Astrocyte (in vitro differentiated cells and primary cell): ENCODE data around the gene SRBD1. TPM values are rescaled to one million over a fixed set of nuclear protein-coding genes. Genes with fewer than 3 reads are reported as not detected.

Experiments
- DNase-seq: peaks from one replicate; pipeline ENCODE4 v3.0.0-alpha.2; 2010; ENCODE audit warnings: low read depth
- FAIRE-seq: peaks from 2 replicates; lab custom pipeline; 2011; peaks lifted over from hg19 to GRCh38; lab: Jason Lieb, UNC
- H2AFZ ChIP-seq: 2 replicates; pipeline ENCODE4 v1.6.0; 2012; ENCODE audit warnings: low read depth, low read length, inconsistent platforms
- H3K27ac ChIP-seq: 2 replicates; pipeline ENCODE4 v1.5.1; 2011; ENCODE audit warnings: low read depth, low read length, inconsistent platforms
- H3K27me3 ChIP-seq: 2 replicates; pipeline ENCODE4 v1.6.0; 2011; ENCODE audit warnings: low read length, inconsistent platforms; ENCODE audit not compliant: insufficient read depth
- H3K36me3 ChIP-seq: 2 replicates; pipeline ENCODE4 v1.5.1; 2011; ENCODE audit warnings: low read length, inconsistent platforms; ENCODE audit not compliant: insufficient read depth
- H3K4me1 ChIP-seq: 2 replicates; pipeline ENCODE4 v1.5.1; 2011; ENCODE audit warnings: low read length, inconsistent platforms; ENCODE audit not compliant: insufficient read depth
- H3K4me2 ChIP-seq: 2 replicates; pipeline ENCODE4 v1.6.0; 2012; ENCODE audit warnings: low read length, inconsistent platforms
- H3K4me3 ChIP-seq: 2 replicates; pipeline ENCODE4 v1.5.1; 2011; ENCODE audit warnings: low read depth, mild to moderate bottlenecking, low read length, inconsistent platforms; ENCODE audit not compliant: insufficient read depth
- H3K79me2 ChIP-seq: 2 replicates; pipeline ENCODE4 v1.6.0; 2012; ENCODE audit warnings: mild to moderate bottlenecking, low read length, inconsistent platforms; ENCODE audit not compliant: insufficient read depth
- H3K9ac ChIP-seq: 2 replicates; pipeline ENCODE4 v1.6.0; 2012; ENCODE audit warnings: mild to moderate bottlenecking, low read length, inconsistent platforms
- H3K9me3 ChIP-seq: 2 replicates; pipeline ENCODE4 v1.5.1; 2012; ENCODE audit warnings: low read depth, mild to moderate bottlenecking, low read length, inconsistent platforms; ENCODE audit not compliant: insufficient read depth
- H4K20me1 ChIP-seq: 2 replicates; pipeline ENCODE4 v1.6.0; 2012; ENCODE audit warnings: low read length, inconsistent platforms; ENCODE audit not compliant: insufficient read depth
- H3K27ac Mint-ChIP-seq: one replicate; pipeline ENCODE4 v1.8.0; 2021; ENCODE audit warnings: mild to moderate bottlenecking, mixed read lengths; ENCODE audit not compliant: unreplicated experiment
- H3K27me3 Mint-ChIP-seq: one replicate; pipeline ENCODE4 v1.8.0; 2021; ENCODE audit warnings: low read depth, mixed read lengths; ENCODE audit not compliant: unreplicated experiment
- H3K36me3 Mint-ChIP-seq: one replicate; pipeline ENCODE4 v1.8.0; 2021; ENCODE audit warnings: low read depth, mixed read lengths; ENCODE audit not compliant: unreplicated experiment
- H3K4me1 Mint-ChIP-seq: one replicate; pipeline ENCODE4 v1.8.0; 2021; ENCODE audit warnings: low read depth, mixed read lengths; ENCODE audit not compliant: unreplicated experiment
- H3K4me3 Mint-ChIP-seq: one replicate; pipeline ENCODE4 v1.8.0; 2021; ENCODE audit warnings: mild to moderate bottlenecking, moderate library complexity, mixed read lengths; ENCODE audit not compliant: unreplicated experiment
- H3K9me3 Mint-ChIP-seq: one replicate; pipeline ENCODE4 v1.8.0; 2021; ENCODE audit warnings: mild to moderate bottlenecking, mixed read lengths; ENCODE audit not compliant: unreplicated experiment
- CTCF ChIP-seq: IDR thresholded peaks from 2 replicates; pipeline ENCODE4 v1.5.1; 2011; ENCODE audit warnings: low read depth, mild to moderate bottlenecking, inconsistent platforms, low read length, moderate library complexity; ENCODE audit not compliant: insufficient read depth
- EZH2 ChIP-seq: IDR thresholded peaks from 2 replicates; pipeline ENCODE4 v1.6.1; 2012; ENCODE audit warnings: mild to moderate bottlenecking, low read length, inconsistent platforms; ENCODE audit not compliant: insufficient read depth
- total RNA-seq: library from RNA; stranded (reverse); gene quantifications from 2 replicates; pipeline ENCODE4 v1.2.1, GENCODE V29; 2021

SRBD1 gene
- total RNA-seq, 1 donor from 2014 or later, result 9.3 TPM

- Histone ChIP-seq H3K4me1 (peaks cover 20% of the 10 kb centered on the region), H4K20me1 (peaks cover 33% of the 10 kb centered on the region), H3K9ac (peak overlapping the region; percentile 82), H3K27ac (peak overlapping the region; percentile 71), H3K4me2 (peak overlapping the region; percentile 95), H2AFZ (peak overlapping the region; percentile 90), H3K36me3 (no peaks in the 10 kb centered on the region), H3K27me3 (no peaks in the 10 kb centered on the region), H3K4me3 (peak overlapping the region; percentile 92), H3K9me3 (no peaks in the 10 kb centered on the region), H3K79me2 (peaks cover 24% of the 10 kb centered on the region)
- Mint-ChIP-seq H3K4me1 (peaks cover 19% of the 10 kb centered on the region), H3K27me3 (peaks cover 20% of the 10 kb centered on the region), H3K4me3 (peak overlapping the region; percentile 88), H3K36me3 (no peaks in the 10 kb centered on the region), H3K9me3 (no peaks in the 10 kb centered on the region), H3K27ac (no peak overlapping the region)
- no peak for FAIRE-seq
- DNase-seq, result peak; percentile 38
- TF ChIP-seq CTCF (no peak), EZH2 (no peak)
Measured at GRCh38 chr2:45649858-45650811, 39.1 kb upstream of the SRBD1 start.

GRCh38 chr2:45649462-45649857 is 38.4 kb upstream of the SRBD1 start:
- Mint-ChIP-seq H3K4me3 (peak overlapping the region; percentile 88), H3K36me3 (no peaks in the 10 kb centered on the region), H3K9me3 (no peaks in the 10 kb centered on the region), H3K27me3 (peaks cover 20% of the 10 kb centered on the region), H3K4me1 (peaks cover 19% of the 10 kb centered on the region), H3K27ac (no peak overlapping the region)
- Histone ChIP-seq H3K27me3 (no peaks in the 10 kb centered on the region), H3K9me3 (no peaks in the 10 kb centered on the region), H3K4me2 (peak overlapping the region; percentile 95), H2AFZ (peak overlapping the region; percentile 90), H3K27ac (no peak overlapping the region), H3K4me3 (peak overlapping the region; percentile 92), H3K79me2 (peaks cover 17% of the 10 kb centered on the region), H3K36me3 (no peaks in the 10 kb centered on the region), H4K20me1 (peaks cover 27% of the 10 kb centered on the region), H3K4me1 (peaks cover 20% of the 10 kb centered on the region), H3K9ac (peak overlapping the region; percentile 82)
- FAIRE-seq, result no peak
- no peak for TF ChIP-seq EZH2
- no peak for TF ChIP-seq CTCF
- DNase-seq, result no peak
